H1 (cell line): ENCODE measurements around the gene CYB5R3. TPM values are rescaled to one million over a fixed set of nuclear protein-coding genes. Genes with fewer than 3 reads are reported as not detected.

Experiments used
- CTCF ChIA-PET: fragments of 300-600 bp; sonication (Branson Sonifier 250); formaldehyde crosslinking; loops from one replicate; lab custom pipeline; 2021; ENCODE audit not compliant: partially characterized antibody; lab: Charles Lee
- POLR2A ChIA-PET: fragments of 300-600 bp; sonication (Branson Sonifier 250); formaldehyde crosslinking; loops from one replicate; lab custom pipeline; 2021; ENCODE audit warnings: inconsistent platforms; ENCODE audit not compliant: partially characterized antibody; lab: Charles Lee
- DNase-seq, 2 experiments: peaks; one replicate each; pipeline versions ENCODE4 v3.0.0 to v3.0.0-alpha.2; 2010 to 2022; ENCODE audit warnings: low spot score in 2 of 2, low read depth in 1 of 2, mixed read lengths in 1 of 2
- FAIRE-seq: peaks from 2 replicates; lab custom pipeline; 2011; peaks lifted over from hg19 to GRCh38; lab: Jason Lieb, UNC
- H2AFZ ChIP-seq: 2 replicates; pipeline ENCODE4 v1.8.1; 2012; ENCODE audit warnings: low read length, inconsistent platforms
- H2AK5ac ChIP-seq: 2 replicates; pipeline ENCODE4 v1.6.1; 2013; ENCODE audit warnings: low read depth, low read length
- H2BK120ac ChIP-seq: replicated peaks from 2 replicates; pipeline ENCODE3; 2013; ENCODE audit warnings: low read depth, low read length, inconsistent platforms
- H2BK12ac ChIP-seq: 2 replicates; pipeline ENCODE4 v1.6.1; 2013; ENCODE audit warnings: low read depth, low read length
- H2BK15ac ChIP-seq: 2 replicates; pipeline ENCODE4 v1.6.1; 2013; ENCODE audit warnings: low read length
- H2BK20ac ChIP-seq: 2 replicates; pipeline ENCODE4 v1.6.1; 2013; ENCODE audit warnings: low read length
- H2BK5ac ChIP-seq: 2 replicates; pipeline ENCODE4 v1.6.1; 2013; ENCODE audit warnings: low read depth, low read length
- H3K14ac ChIP-seq: 2 replicates; pipeline ENCODE4 v1.6.1; 2013; ENCODE audit warnings: inconsistent platforms; ENCODE audit not compliant: insufficient read length
- H3K18ac ChIP-seq: 2 replicates; pipeline ENCODE4 v1.6.1; 2013; ENCODE audit warnings: low read length; ENCODE audit errors: extremely low read depth
- H3K23ac ChIP-seq: 2 replicates; pipeline ENCODE4 v1.6.1; 2013; ENCODE audit warnings: inconsistent platforms; ENCODE audit not compliant: insufficient read length
- H3K23me2 ChIP-seq: 2 replicates; pipeline ENCODE4 v1.6.1; 2013; ENCODE audit warnings: low read depth, low read length
- H3K27ac ChIP-seq: 2 replicates; pipeline ENCODE4 v1.6.1; 2011; ENCODE audit warnings: low read depth, low read length, inconsistent platforms
- H3K27me3 ChIP-seq, 4 experiments: replicated peaks in 1 of 4; 1 replicate in 1 of 4; 2 replicates in 3 of 4; pipeline versions ENCODE4 v1.6.1 to v1.8.1; 2011 to 2013; ENCODE audit warnings: low read length in 3 of 4, mild to moderate bottlenecking in 3 of 4, inconsistent platforms in 2 of 4, mixed read lengths in 2 of 4, moderate library complexity in 1 of 4; ENCODE audit not compliant: control insufficient read depth in 3 of 4, insufficient read depth in 3 of 4; ENCODE audit errors: extremely low read depth in 1 of 4
- H3K36me3 ChIP-seq, 4 experiments: 2 replicates each; pipeline versions ENCODE4 v1.6.1 to v1.8.1; 2011 to 2013; ENCODE audit warnings: mild to moderate bottlenecking in 4 of 4, low read length in 3 of 4, moderate library complexity in 2 of 4, control low read depth in 1 of 4, inconsistent platforms in 1 of 4; ENCODE audit not compliant: insufficient read depth in 4 of 4, control insufficient read depth in 2 of 4
- H3K4ac ChIP-seq: replicated peaks from 2 replicates; pipeline ENCODE3; 2013; ENCODE audit warnings: low read length, low read depth, mixed read lengths, inconsistent platforms; ENCODE audit not compliant: insufficient read length
- H3K4me1 ChIP-seq, 4 experiments: replicated peaks in 1 of 4; 1 replicate in 1 of 4; 2 replicates in 3 of 4; pipeline versions ENCODE4 v1.6.1 to v1.8.1; 2011 to 2013; ENCODE audit warnings: low read length in 3 of 4, inconsistent platforms in 2 of 4, mixed read lengths in 1 of 4; ENCODE audit not compliant: insufficient read depth in 4 of 4, control insufficient read depth in 3 of 4
- H3K4me2 ChIP-seq, 2 experiments: 2 replicates each; pipeline versions ENCODE4 v1.6.1 to v1.8.1; 2011 to 2013; ENCODE audit warnings: low read depth in 2 of 2, low read length in 2 of 2, control low read depth in 1 of 2, inconsistent platforms in 1 of 2, mild to moderate bottlenecking in 1 of 2; ENCODE audit not compliant: insufficient read depth in 1 of 2
- H3K4me3 ChIP-seq, 4 experiments: fragments of 200-600, 300-600 bp in 1 of 4; sonication (generic), shearing (Covaris generic), sonication (Bioruptor Twin) in 1 of 4; 2 replicates each; pipeline versions ENCODE4 v1.5.1 to v1.8.1; 2011 to 2016; ENCODE audit warnings: low read length in 4 of 4, low read depth in 3 of 4, control low read depth in 2 of 4, inconsistent platforms in 2 of 4, mild to moderate bottlenecking in 2 of 4, mixed read lengths in 1 of 4, moderate library complexity in 1 of 4; ENCODE audit not compliant: insufficient read depth in 2 of 4; ENCODE audit errors: extremely low read depth in 1 of 4
- H3K56ac ChIP-seq: replicated peaks from 2 replicates; pipeline ENCODE3; 2013; ENCODE audit warnings: low read depth, mild to moderate bottlenecking, mixed read lengths, low read length, inconsistent platforms; ENCODE audit not compliant: insufficient read length
- H3K79me1 ChIP-seq: 2 replicates; pipeline ENCODE4 v1.6.1; 2013; ENCODE audit warnings: low read depth, low read length, control low read depth
- H3K79me2 ChIP-seq, 2 experiments: 2 replicates each; pipeline versions ENCODE4 v1.6.1 to v1.8.1; 2012 to 2013; ENCODE audit warnings: low read length in 2 of 2, mild to moderate bottlenecking in 2 of 2, inconsistent platforms in 1 of 2; ENCODE audit not compliant: insufficient read depth in 2 of 2, control insufficient read depth in 1 of 2
- H3K9ac ChIP-seq, 4 experiments: replicated peaks in 1 of 4; 1 replicate in 1 of 4; 2 replicates in 3 of 4; pipeline versions ENCODE4 v1.6.1 to v1.8.1; 2011 to 2013; ENCODE audit warnings: low read depth in 3 of 4, low read length in 3 of 4, control low read depth in 2 of 4, mild to moderate bottlenecking in 2 of 4, moderate library complexity in 2 of 4, inconsistent platforms in 1 of 4; ENCODE audit errors: extremely low read depth in 1 of 4
- H3K9me3 ChIP-seq, 2 experiments: 2 replicates each; pipeline versions ENCODE4 v1.6.1 to v1.8.1; 2012 to 2013; ENCODE audit warnings: mild to moderate bottlenecking in 2 of 2, moderate library complexity in 2 of 2, control low read depth in 1 of 2, inconsistent platforms in 1 of 2, low read depth in 1 of 2, low read length in 1 of 2, mixed read lengths in 1 of 2; ENCODE audit not compliant: insufficient read depth in 2 of 2
- H4K20me1 ChIP-seq, 2 experiments: replicated peaks in 1 of 2; 2 replicates each; pipeline versions ENCODE3 to v1.8.1; 2011 to 2013; ENCODE audit warnings: inconsistent platforms in 2 of 2, low read length in 2 of 2, mild to moderate bottlenecking in 1 of 2; ENCODE audit not compliant: insufficient read depth in 2 of 2, control insufficient read depth in 1 of 2
- H4K5ac ChIP-seq: 2 replicates; pipeline ENCODE4 v1.6.1; 2013; ENCODE audit warnings: low read length, low read depth, mixed read lengths, inconsistent platforms; ENCODE audit not compliant: insufficient read length
- H4K8ac ChIP-seq: 2 replicates; pipeline ENCODE4 v1.8.0; 2013; ENCODE audit warnings: mild to moderate bottlenecking, moderate library complexity, low read length, inconsistent platforms; ENCODE audit not compliant: insufficient read depth; ENCODE audit errors: extremely low read depth
- H4K91ac ChIP-seq: replicated peaks from 2 replicates; pipeline ENCODE3; 2013; ENCODE audit warnings: low read length, mixed read lengths, inconsistent platforms; ENCODE audit not compliant: insufficient read length
- CBX8 ChIP-seq: fragments of 300-800, 300-1000 bp; sonication (generic); IDR thresholded peaks from 2 replicates; pipeline ENCODE4 v1.7.1; 2016; ENCODE audit warnings: low read depth, low read length, borderline replicate concordance
- GTF2F1 ChIP-seq: IDR thresholded peaks from 2 replicates; pipeline ENCODE4 v1.6.1; 2012; ENCODE audit warnings: low read depth, low read length, improper control_type of control experiment, borderline replicate concordance
- HDAC2 ChIP-seq, 2 experiments: fragments of 300-600 bp in 1 of 2; sonication (generic) in 1 of 2; IDR thresholded peaks; 2 replicates each; pipeline ENCODE4 v1.6.1; 2011 to 2012; ENCODE audit warnings: low read depth in 2 of 2, low read length in 2 of 2, mild to moderate bottlenecking in 2 of 2, moderate library complexity in 2 of 2, borderline replicate concordance in 1 of 2, inconsistent platforms in 1 of 2
- POLR2AphosphoS5 ChIP-seq: IDR thresholded peaks from 2 replicates; pipeline ENCODE4 v1.6.1; 2011; ENCODE audit warnings: low read depth, low read length
- POU5F1 ChIP-seq: IDR thresholded peaks from 2 replicates; pipeline ENCODE4 v1.6.1; 2011; ENCODE audit warnings: low read depth, mild to moderate bottlenecking, low read length, moderate library complexity
- RAD21 ChIP-seq, 2 experiments: IDR thresholded peaks in 1 of 2; conservative IDR thresholded peaks in 1 of 2; 2 replicates each; pipeline ENCODE4 v1.6.1; 2011; ENCODE audit warnings: low read depth in 2 of 2, low read length in 2 of 2, improper control_type of control experiment in 1 of 2, inconsistent platforms in 1 of 2, mild to moderate bottlenecking in 1 of 2, moderate library complexity in 1 of 2
- RNF2 ChIP-seq: fragments of 200-900, 300-1000 bp; sonication (generic); IDR thresholded peaks from 2 replicates; pipeline ENCODE4 v1.7.1; 2016; ENCODE audit warnings: borderline replicate concordance, low read depth, mild to moderate bottlenecking, antibody characterized with exemption, low read length; ENCODE audit not compliant: poor library complexity, severe bottlenecking; ENCODE audit errors: missing control alignments
- SAP30 ChIP-seq: fragments of 300-600 bp; sonication (generic); IDR thresholded peaks from 2 replicates; pipeline ENCODE4 v1.7.1; 2012; ENCODE audit warnings: low read length, moderate library complexity, mild to moderate bottlenecking, inconsistent platforms; ENCODE audit not compliant: insufficient read depth, insufficient replicate concordance
- TAF1 ChIP-seq: IDR thresholded peaks from 2 replicates; pipeline ENCODE4 v1.6.1; 2011; ENCODE audit warnings: mild to moderate bottlenecking, low read depth, low read length
- ZNF274 ChIP-seq: IDR thresholded peaks from 2 replicates; pipeline ENCODE4 v1.7.0; 2012; ENCODE audit warnings: low read length, borderline replicate concordance; ENCODE audit errors: extremely low read depth
- WGBS, 2 experiments: shearing (Covaris generic) in 1 of 2; methylation state at CpG; one replicate each; pipeline versions ENCODE4 v1.1.6 to v1.1.7; 2013 to 2015; ENCODE audit warnings: low lambda C conversion rate in 2 of 2, mixed read lengths in 2 of 2, inconsistent platforms in 1 of 2, low coverage in 1 of 2, missing lambda C conversion rate in 1 of 2; ENCODE audit not compliant: insufficient replicate concordance in 2 of 2, insufficient coverage in 1 of 2, insufficient read length in 1 of 2; ENCODE audit errors: extremely low coverage in 1 of 2, missing lambda C conversion rate in 1 of 2; 5-methylcytosine and 5-hydroxymethylcytosine counted together
- polyA plus RNA-seq, 7 experiments: library from polyadenylated mRNA; depleted of rRNA in 3 of 7; stranded (reverse) in 5 of 7; unstranded in 2 of 7; fragments of >200 nt in 5 of 7; fragments of 200-250 nt in 2 of 7; gene quantifications; 1 replicate in 5 of 7; 2 replicates in 1 of 7; 4 replicates in 1 of 7; pipeline versions ENCODE4 v1.2.1 to v1.2.3, GENCODE V29; 2011 to 2013; ENCODE audit warnings: missing spikeins in 2 of 7, mixed read lengths in 2 of 7
- total RNA-seq: library from RNA; stranded (reverse); fragmentation: NEBNext Ultra II Directional; extraction: Animal tissue kit (Norgen Biotek cat#: 25700); gene quantifications from 2 replicates; pipeline ENCODE4 v1.2.1, GENCODE V29; 2021

CYB5R3 gene
- total and polyA plus RNA-seq, 2 of the 8 experiments (the other 6 are each of a cell fraction or from before 2014, with no cell fraction given): 75.3 to 113 TPM

GRCh38 chr22:42642806-42643633 is 6.2 kb downstream of the CYB5R3 start:
- no peak overlapping the region for H3K4me3 ChIP-seq
- ChIA-PET POLR2A (interaction anchor here (0.7 to 4.6 kb wide), 5 partner anchors 11 to 50 kb away, joined by 3 to 39 read pairs (median 3); partner anchors contain the start of gene POLDIP3), CTCF (interaction anchor here (0.6 to 1.6 kb wide), 7 partner anchors 9 to 627 kb away, joined by 3 to 6 read pairs (median 4); no protein-coding TSS in a partner anchor)
- H3K18ac ChIP-seq: no peak overlapping the region; the same call in 1 of the 2 replicates
- no peaks in the 10 kb centered on the region for H3K9me3 ChIP-seq
- H2AFZ ChIP-seq: no peak overlapping the region
- H3K4ac ChIP-seq: peak overlapping the region; percentile 38
- H4K8ac ChIP-seq: no peak overlapping the region
- peaks cover 0 to 33% of the 10 kb centered on the region in 2 experiments; a peak in 2 of 4 replicates for H3K79me2 ChIP-seq
- FAIRE-seq (no peak), DNase-seq (no peak)
- H3K79me1 ChIP-seq: peaks cover 15% of the 10 kb centered on the region
- no peak overlapping the region for H2AK5ac ChIP-seq
- H3K23me2 ChIP-seq: no peaks in the 10 kb centered on the region
- no peak overlapping the region for H4K5ac ChIP-seq
- WGBS, 2 experiments: 85% methylated on average over 11 of the region's 12 CpGs; no CpG with 5 or more reads in 1 of the 2 experiments
- 0 out of 2 replicates have a peak overlapping the region, but pooled peaks have one; percentile 9 for H2BK12ac ChIP-seq
- no peak overlapping the region for H3K4me2 ChIP-seq
- no peak overlapping the region for H2BK5ac ChIP-seq
- no peak overlapping the region for H2BK20ac ChIP-seq
- H3K36me3 ChIP-seq: no peaks in the 10 kb centered on the region
- H4K20me1 ChIP-seq: peaks cover under 1 to 10% of the 10 kb centered on the region in 2 experiments
- H3K27ac ChIP-seq: peak overlapping the region; percentile 36
- no peak overlapping the region for H3K56ac ChIP-seq
- H3K9ac ChIP-seq: no peak overlapping the region
- no peak overlapping the region for H4K91ac ChIP-seq
- H3K23ac ChIP-seq: no peak overlapping the region
- peaks cover 7 to 20% (median 15%) of the 10 kb centered on the region in 4 experiments for H3K4me1 ChIP-seq
- H3K27me3 ChIP-seq: 0 out of 7 replicates have a peak, but pooled peaks cover 0 to 2% (median 0%) of the 10 kb centered on the region in 4 experiments
- no peak overlapping the region for H3K14ac ChIP-seq
- no peak overlapping the region for H2BK120ac ChIP-seq
- no peak overlapping the region for H2BK15ac ChIP-seq
- no peak for TF ChIP-seq RNF2
- TF ChIP-seq HDAC2 (IDR thresholded peaks at IDR 0.05; ENCODE audit: borderline replicate concordance in 1 of 2, low read depth in 2 of 2, low read length in 2 of 2): no peak
- no peak for TF ChIP-seq TAF1
- TF ChIP-seq POLR2AphosphoS5: no peak
- no peak for TF ChIP-seq SAP30
- TF ChIP-seq POU5F1: no peak
- no peak for TF ChIP-seq ZNF274
- no peak for TF ChIP-seq CBX8
- no peak for TF ChIP-seq GTF2F1
- no peak for TF ChIP-seq RAD21 (IDR thresholded peaks at IDR 0.05 in 1 of 2, conservative IDR thresholded peaks at IDR 0.05 in 1 of 2; ENCODE audit: low read depth in 2 of 2, low read length in 2 of 2)
